T-helper 2 cell treated with Interferon-gamma antibody and Interleukin-4, amounts not matched to agents 100 ng/mL and 5 ng/mL, for 36 hours (primary cell): Measurements from ENCODE around the gene SHPK. TPM values are rescaled to one million over a fixed set of nuclear protein-coding genes. Genes with fewer than 3 reads are reported as not detected.

Source experiments
- intact Hi-C: fragments of 100-400 bp; cut with micrococcal nuclease; formaldehyde crosslinking; loops from one replicate; pipeline ENCODE4 v1.15.1; 2023
- total RNA-seq: library from RNA; stranded (reverse); gene quantifications from 2 replicates; pipeline ENCODE4 v1.2.3, GENCODE V29; 2022

Gene SHPK
- total RNA-seq, 1 donor from 2014 or later: 13.3 TPM

DNA sequence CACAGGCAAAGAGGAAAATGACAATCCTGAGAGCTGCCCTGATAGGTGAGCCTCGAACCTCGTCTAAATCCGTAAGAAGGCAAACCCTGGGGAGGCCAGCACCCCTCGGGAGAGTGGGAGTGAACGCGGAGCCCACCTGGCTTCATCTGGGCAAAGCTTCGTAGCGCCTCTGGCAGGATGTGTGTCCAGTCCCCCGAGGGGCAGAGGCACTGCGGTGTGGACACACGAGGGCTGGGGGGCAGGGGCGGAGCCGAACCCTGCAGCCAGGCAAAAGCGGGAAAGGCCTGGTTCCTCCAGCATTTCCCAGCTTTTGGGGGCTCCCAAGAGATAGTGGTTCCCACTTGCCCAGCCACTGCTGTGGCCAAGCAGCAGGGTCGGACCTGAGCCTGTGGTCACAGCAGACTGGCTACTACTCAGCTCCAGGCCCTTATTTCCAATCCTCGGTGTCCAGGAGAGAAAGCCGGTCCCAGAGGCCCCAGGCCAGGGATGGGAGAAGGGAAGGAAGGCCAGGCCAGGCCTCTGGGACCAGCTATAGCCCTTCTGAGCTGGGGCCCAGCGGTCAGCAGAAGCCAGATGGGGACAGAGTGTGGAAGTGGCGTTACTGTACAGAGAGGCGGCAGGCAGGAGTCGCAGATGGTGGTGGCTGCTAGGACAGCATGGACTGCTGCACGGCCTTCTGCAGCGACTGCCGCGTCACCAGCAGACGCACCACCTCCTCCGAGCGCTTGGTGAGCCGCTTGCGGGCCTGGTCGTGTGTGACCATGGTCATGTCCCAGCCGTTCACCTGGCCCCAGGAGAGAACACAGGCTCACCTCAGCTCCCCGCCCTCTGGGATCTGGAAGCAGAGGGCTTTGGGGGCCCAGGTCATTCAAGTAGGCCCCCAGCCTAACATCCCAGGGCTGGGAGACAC lies 27.3 kb upstream of the SHPK start:
- intact Hi-C loops: loop anchor here (1.0 kb wide), 1 partner anchor 23 kb away; no protein-coding TSS in a partner anchor

DNA sequence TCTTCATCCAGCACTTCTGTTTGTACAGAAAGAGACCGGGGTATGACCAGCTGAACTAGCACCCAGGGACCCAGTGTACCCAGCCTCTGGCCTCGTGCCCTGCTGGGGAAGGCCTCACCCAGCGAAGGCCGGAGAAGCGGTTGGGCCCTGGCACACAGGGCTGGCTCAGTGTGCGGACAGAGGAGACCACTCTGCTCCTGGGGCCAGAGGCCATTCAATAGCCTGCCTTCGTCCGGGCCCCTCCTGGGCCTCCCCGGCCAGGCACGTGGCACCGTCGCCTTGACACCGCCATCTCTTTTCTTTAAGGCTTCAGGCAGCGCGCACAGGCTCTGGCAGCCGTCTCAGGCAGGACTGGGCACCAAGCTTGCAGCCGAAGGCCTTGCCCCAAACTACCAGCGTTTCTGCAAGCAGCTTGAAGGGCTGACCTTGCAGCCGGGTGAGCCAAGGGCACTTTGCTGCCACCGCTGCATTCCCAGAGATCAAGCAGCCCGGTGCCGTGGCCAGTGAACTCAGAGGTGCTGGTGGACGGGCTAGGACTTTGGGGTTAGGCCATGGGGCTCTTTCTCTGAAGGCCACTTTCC lies 24.4 kb upstream of the SHPK start:
- intact Hi-C loops: no loop called here

DNA sequence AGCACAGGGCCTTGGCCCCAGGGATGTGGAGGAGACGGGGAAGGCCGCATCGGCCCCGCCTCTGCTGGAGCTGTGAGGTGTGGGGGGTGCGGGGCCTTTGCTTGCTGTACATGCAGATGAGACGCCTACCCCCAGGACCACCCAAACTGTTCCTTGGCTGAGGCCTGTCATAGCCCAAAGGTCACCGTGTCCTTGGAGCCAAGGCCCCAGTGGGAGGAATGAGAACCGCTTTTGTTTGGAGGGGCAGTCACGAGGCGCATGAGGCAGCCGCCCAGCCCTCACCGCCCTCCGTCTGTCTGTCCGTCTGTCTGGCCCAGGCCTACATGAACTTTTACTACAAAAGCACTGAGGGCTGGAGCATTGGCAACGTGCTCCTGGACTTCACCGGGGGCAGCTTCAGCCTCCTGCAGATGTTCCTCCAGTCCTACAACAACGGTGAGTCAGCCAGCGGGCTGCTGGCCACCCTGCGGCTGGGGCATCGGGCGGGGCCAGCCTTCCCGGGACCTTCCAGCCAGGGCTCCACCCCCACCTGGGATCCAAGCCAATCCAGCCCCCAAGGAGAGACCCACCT lies 23.6 kb upstream of the SHPK start:
- intact Hi-C loops: no loop called here

DNA sequence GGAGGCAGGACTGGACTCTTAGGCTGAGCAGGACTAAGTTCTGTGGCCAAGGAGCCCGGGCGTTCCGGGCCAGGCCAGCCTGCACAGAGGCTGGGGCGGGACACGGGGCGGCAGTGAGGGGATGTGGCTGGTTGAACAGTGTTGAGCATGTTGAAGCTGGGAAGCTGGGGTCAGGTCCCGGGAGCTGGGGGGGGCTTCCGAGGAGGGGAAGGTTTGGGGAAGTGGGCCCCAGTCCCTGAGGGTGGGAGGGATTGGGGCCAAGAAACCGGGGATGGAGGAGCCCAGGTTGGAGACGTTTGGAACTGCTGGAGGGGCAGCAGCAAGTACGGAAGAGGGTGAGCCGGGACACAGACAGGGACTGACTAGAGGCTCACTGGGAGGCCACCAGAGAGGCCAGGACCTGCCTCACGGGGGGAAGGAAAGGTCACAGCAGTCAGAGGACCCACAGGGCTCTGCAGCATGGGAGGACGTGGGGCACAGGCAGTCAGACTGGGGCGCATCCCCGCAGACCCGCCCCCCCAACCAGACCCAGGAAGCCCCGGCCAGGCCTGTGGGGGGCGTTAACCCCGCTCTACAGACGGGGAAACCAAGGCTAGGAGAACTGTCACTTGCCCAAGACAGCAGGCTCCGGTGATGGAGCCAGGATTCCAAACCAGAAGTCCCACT lies 22.9 kb upstream of the SHPK start:
- intact Hi-C loops: no loop called here

DNA sequence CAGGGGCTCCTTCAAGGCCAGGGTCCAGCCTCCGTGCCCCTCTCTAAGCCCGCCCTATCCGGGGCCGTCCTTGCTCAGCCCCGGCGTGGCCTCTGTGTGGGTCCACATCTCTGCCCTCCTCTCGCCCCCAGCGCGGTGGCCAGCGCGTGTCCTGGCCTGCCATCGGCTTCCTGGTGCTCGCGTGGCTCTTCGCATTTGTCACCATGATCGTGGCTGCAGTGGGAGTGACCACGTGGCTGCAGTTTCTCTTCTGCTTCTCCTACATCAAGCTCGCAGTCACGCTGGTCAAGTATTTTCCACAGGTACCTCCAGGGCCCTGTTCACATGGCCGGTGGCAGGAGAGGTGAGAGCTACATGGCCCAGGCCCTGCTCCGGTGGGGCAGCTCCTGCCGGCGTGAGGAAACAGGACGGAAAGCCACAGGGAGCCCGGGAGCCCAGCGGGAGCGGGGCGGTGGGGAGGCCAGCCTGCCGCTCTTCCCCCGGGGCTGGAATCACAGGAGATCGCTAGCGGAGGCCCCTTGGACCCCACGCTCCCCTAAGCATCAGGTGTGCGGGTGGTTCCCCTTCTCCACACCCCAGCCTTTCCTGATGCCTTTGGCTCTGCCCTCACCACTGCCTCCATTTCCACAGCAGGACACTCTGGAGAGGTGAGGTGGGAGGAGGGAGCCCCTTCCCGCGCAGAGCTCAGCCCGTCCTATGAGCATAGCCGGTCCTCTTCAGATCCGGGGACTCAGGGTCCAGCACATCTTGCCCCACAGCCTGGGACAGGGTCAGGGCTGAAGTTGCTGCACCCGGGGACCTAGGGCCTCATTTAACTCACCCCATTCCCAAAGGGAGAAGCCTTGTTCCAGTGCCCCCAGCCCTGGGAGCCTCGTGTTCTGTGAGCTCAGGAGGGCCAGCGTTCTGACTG lies 22.1 kb upstream of the SHPK start:
- intact Hi-C loops: no loop called here

DNA sequence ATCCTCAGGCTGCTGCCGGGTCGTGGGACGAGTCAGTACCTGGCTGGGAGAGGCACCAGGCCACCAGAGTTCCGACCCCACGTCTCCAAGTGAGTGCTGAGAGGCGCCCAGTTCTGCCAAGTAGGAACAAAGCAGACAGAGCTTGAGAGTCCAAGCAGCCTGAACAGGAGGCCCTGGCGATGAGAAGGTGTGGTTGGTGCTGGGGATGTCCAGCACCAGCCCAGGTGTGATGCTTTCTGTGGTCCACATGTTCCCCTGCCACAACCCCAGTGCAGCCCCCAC lies 21.5 kb upstream of the SHPK start:
- intact Hi-C loops: no loop called here

DNA sequence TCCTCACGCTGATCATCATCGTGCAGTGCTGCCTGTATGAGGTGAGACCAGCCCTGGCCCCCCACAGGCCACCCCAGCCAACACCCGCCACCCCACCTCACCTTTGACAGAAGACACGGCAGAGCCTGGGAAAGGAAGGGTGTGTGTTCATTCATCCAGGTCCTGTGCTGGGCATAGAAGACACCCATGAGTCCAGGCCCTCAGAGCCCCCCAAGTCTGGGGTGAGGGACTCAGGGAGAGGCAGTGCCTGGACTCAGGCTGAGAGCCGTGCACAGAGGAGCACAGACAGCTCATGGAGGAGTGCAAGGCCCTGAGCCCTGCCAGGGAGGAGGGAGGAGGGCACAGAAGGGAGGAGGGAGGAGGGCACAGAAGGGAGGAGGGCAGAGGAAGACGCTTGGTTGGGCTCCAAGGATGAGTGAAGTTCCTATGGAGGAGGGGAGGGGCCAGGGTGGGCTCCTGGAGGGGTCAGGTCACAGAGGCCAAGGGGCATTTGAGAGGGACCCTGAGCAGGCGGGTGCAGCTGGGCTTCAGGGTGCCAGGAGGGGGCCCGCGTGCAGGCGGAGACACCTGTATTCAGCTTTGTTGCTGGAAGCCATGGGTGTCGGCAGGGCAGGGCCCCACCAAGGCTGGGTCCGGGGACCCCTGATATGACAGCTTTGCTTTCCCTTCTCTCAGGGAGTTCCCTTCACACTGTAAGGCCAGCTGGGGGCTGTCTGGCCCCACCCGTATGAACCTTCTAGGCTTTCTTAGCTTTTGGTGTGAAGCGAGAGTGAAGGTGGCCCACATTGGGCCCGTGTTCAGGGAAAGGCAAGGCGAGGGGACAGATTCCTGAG lies 20.9 kb upstream of the SHPK start:
- intact Hi-C loops: no loop called here

DNA sequence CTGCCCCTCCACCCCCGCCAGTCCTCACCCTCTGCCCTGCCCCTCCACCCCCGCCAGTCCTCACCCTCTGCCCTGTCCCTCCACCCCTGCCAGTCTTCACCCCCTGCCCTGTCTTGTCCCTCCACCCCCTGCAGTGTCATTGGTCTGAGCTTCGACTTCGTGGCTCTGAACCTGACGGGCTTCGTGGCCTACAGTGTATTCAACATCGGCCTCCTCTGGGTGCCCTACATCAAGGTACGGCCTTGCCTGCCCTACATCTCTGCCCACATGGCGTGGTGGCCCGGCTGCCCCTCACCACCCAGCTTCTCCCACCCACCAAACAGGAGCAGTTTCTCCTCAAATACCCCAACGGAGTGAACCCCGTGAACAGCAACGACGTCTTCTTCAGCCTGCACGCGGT lies 20.3 kb upstream of the SHPK start:
- intact Hi-C loops: no loop called here

DNA sequence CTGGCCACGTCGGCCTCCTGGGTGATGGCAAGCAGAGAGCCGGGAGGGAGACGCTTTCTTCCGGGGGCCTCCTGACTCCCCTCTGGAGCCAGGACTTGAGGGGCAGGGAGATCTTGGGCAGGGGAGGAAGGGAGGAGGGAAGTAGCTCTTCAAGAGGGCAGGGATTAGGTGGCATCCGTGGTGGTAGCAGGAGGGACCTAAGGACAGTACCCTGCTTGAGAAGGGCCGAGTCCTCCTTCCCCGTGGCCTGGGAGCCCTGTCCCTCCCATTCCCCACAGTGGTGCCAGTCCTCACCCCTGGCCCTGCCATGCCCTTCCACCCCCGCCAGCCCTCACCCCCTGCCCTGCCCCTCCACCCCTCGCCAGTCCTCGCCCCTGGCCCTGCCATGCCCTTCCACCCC lies 19.7 kb upstream of the SHPK start:
- intact Hi-C loops: no loop called here

DNA sequence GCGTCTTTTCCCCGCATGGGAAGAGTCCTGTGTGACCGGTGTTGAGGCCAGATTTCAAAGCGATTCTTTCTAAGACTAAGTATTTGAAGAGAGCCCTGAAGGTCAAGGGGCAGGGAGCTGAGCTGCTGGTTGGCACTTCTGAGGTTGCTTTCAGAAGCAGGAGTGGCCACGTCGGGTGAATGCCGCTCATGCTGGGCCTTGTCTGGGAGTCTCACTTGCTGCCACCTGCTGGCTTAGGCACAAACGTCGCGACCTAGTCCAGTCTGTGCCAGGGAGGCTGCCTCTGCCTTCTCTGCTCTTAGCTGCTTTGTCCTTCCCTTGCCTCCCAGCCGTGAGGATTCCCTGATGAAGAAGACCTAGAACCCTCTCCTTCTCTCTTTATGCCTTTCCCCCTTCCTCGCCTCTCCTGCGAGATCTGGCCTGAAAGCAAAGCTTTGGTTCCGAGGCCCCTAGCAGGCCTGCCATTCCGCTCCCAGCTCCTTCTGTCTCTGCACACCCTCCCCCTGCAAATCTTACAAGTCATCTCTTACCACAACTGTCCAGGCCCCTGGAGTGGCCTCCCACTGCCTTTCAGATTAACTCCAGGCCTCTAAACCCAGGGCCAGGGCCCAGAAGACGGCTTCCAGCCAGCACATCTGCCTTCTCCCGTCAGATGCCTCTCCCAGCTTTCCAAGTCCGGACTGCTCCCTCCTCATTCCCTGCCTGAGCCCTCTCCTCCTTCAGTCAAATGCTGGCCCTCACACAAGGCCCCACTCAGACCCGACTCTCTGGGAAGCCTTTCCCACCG lies 11.9 kb upstream of the SHPK start:
- intact Hi-C loops: loop anchor here (1.0 to 5.0 kb wide), 2 partner anchors 46 to 601 kb away; no protein-coding TSS in a partner anchor

DNA sequence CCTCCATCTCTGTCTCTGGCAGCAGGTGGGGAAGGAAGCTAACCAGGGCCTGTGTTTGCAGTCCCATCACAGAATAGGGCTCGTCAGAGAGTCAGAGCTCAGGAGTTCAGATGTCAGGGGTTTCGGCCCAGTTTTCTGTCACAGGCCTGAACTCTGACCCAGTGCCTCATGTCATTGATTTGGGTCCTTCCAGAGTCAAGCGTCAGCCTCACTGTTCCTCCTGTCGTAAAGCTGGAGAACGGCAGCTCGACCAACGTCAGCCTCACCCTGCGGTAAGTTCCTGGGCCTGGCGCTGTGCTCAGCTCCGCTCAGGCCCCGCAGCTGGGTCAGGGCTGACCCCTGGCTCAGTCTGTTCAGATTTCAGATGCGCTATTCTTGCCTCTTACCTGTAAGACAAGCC lies 11.2 kb upstream of the SHPK start:
- intact Hi-C loops: loop anchor here (5.0 kb wide), 1 partner anchor 600 kb away; no protein-coding TSS in a partner anchor

DNA sequence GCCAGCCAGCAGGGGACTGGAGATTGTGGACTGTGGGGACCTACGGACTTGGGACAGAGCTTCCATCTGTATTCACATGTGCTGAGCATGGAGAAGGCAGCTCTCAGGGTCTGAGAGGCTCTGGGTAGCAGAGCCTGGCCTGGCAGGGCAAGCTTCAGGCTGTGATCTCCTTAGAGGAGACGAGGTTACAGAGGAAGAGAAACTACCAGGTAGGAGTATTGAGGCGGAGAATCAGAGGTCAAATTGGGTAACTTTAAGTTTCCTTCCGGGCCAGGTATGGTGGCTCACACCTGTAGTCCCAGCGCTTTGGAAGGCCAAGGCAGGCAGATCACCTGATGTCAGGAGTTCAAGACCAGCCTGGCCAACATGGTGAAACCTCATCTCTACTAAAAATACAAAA lies 9.3 kb upstream of the SHPK start:
- intact Hi-C loops: loop anchor here (5.0 kb wide), 1 partner anchor 598 kb away; no protein-coding TSS in a partner anchor

DNA sequence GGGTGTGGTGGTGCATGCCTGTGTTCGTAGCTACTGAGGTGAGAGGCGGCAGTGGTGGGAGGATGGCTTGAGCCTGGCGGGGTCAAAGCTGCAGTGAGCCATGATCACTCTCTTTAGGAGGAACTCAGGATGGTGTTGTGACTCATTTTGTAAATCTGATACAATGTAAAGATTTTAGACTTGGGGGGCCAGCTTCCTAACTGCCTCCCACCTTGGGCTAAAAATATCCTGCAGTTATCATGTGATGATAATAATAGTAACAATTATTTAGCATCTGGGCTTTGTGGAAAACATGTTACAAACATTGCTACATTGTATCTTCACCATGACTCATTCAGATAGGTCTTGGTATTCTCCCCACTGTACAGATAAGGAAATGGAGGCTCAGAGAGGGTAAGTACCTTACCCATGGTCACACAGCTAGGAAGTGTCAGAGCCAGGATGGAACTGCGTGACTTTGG lies 7.9 kb upstream of the SHPK start:
- intact Hi-C loops: no loop called here

DNA sequence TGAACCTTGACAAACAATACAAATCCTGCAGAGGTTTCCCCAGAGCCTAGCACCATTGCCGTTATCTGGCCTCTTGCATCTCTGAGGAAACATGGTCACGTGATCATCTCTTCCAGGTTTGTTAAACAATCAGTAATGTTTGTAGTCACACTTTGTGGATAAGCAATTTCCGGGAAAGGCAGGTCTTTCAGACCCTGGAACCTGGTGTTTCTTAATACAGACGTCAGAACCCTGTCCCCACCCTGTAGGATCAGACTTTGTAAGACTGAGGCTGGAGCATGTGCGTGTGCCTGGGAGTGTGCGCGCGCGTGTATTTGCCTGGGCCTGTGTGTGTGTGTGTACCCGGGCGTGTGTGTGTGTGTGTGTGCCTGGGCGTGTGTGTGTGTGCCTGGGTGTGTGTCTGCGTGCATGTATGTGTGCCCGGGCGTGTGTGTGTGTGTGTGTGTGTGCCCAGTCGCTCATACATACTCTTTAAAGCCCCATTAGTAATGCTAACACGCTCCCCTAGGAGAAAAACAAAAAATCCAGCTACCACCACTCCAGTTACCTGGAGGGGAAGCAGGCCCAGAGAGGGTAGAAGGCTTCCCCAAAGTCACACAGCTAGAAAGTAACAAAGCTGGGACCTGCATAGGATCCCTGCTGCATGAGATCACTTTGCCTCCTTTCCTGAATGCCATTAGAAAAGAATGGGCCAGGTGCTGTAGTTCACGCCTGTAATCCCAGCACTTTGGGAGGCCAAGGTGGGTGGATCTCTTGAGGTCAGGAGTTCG lies 5.9 kb upstream of the SHPK start:
- intact Hi-C loops: no loop called here

DNA sequence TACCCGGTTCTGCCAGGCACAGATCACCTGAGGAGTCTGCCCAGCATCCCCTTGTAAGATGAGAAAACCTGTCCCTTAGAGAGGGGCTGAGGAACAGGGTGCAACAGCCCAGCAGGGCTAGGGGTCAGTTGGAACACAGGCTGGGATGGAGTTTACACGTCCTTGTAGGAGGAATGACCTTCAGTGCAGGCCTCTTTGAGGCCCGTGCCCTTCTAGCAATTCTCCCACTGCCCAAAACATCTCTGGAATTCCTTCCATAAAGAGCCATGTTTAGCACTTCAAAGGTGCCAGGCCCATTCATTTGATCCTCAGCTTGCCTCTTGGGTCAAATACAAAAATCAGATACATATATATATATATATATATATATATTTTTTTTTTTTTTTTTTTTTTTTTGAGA lies 5.0 kb upstream of the SHPK start:
- intact Hi-C loops: no loop called here

DNA sequence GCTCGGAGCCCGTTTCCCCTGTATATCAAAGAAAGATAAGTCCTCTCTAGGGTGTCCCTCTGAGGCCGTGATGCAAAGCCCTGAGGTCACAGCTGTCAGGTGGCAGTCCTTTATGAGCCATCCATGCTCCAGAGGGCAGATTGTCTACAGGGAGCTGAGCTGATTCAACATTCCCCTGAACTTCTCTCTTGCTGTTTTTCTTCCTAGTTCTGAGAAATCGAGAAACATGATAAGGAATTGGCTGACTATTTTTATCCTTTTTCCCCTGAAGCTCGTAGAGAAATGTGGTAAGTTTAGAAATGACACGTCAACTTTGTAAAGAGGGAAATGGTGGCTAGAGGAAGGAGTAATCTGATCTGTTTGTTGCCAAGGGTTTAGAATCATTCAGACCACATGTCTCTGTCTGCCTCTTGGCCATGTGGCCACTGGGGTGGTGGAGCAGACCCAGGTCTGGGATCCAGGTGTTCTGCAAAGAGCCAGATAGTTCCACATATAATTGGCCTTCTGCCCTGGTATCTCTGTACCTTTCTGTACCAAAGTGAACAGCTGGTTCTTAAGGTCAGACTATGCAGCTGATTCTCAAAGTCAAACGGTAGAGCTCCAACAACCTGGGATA lies 4.0 kb upstream of the SHPK start:
- intact Hi-C loops: loop anchor here (1.0 to 10.0 kb wide), 2 partner anchors 23 to 825 kb away; no protein-coding TSS in a partner anchor

DNA sequence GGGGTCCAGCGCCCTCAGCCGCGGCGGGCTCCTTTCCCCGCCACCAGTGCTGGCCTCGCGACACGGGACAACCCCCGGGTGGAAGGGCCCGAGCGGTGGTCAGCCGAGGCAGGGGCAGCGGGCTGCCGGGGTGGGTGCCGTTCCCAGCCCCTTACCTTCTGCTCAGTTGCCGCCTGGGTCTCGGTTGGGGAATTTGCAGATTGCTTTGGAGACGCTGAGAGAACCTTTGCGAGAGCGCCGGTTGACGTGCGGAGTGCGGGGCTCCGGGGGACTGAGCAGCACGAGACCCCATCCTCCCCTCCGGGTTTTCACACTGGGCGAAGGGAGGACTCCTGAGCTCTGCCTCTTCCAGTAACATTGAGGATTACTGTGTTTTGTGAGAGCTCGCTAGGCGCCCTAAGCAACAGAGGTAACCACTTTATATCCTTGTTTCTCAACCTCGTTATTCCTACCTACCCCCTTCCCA lies 891 bp upstream of the SHPK start:
- intact Hi-C loops: loop anchor here (1.0 to 10.0 kb wide), 3 partner anchors 31 to 822 kb away; partner anchors contain the start of genes EMC6, HASPIN and TAX1BP3
